GM12878 (cell line): ENCODE results near the gene GLT8D1. TPM values are rescaled to one million over a fixed set of nuclear protein-coding genes. Genes with fewer than 3 reads are reported as not detected.

Source experiments
- ATAC-seq: fragments of 200-7000 bp; cut with Tn5 transposase; 3 replicates; pipeline ENCODE4 v1.9.1; 2020; ENCODE audit warnings: mild to moderate bottlenecking, moderate library complexity
- BruUV-seq: library from RNA; stranded (reverse); fragments of 400-500 nt; replicated peaks from 2 replicates; lab custom pipeline; 2021; lab: Mats Ljungman, UMichigan
- CTCF ChIA-PET: fragments of 300-600 bp; sonication (Branson Sonifier 250); formaldehyde crosslinking; extraction: SDS; loops from one replicate; lab custom pipeline; 2021; ENCODE audit warnings: inconsistent platforms; lab: Yijun Ruan, JAX
- POLR2A ChIA-PET: fragments of 350-600 bp; formaldehyde crosslinking; extraction: SDS; loops from one replicate; lab custom pipeline; 2021; ENCODE audit warnings: inconsistent platforms; lab: Charles Lee
- RAD21 ChIA-PET: fragments of 300-600 bp; sonication (Branson Sonifier 250); formaldehyde crosslinking; loops from one replicate; lab custom pipeline; 2023; ENCODE audit warnings: antibody characterized with exemption; ENCODE audit not compliant: unreplicated experiment; lab: Charles Lee
- SMC1A ChIA-PET: fragments of 300-600 bp; sonication (Branson Sonifier 250); formaldehyde crosslinking; loops from one replicate; lab custom pipeline; 2023; ENCODE audit not compliant: unreplicated experiment, uncharacterized antibody; lab: Charles Lee
- DNase-seq: peaks from one replicate; pipeline ENCODE4 v3.0.0-alpha.2; 2011; ENCODE audit warnings: low read depth, low spot score
- FAIRE-seq: peaks from 3 replicates; lab custom pipeline; 2011; peaks lifted over from hg19 to GRCh38; lab: Jason Lieb, UNC
- H2AFZ ChIP-seq: 2 replicates; pipeline ENCODE4 v1.6.0; 2011; ENCODE audit warnings: low read depth, low read length, control low read depth; ENCODE audit not compliant: control insufficient read depth
- H3K27ac ChIP-seq: 2 replicates; pipeline ENCODE4 v1.5.1; 2011; ENCODE audit warnings: control low read depth; ENCODE audit not compliant: control insufficient read depth, insufficient read depth
- H3K27me3 ChIP-seq, 2 experiments: replicated peaks in 1 of 2; 2 replicates each; pipeline versions ENCODE4 v1.6.0 to v1.6.1; 2011; ENCODE audit warnings: low read length in 1 of 2; ENCODE audit not compliant: control insufficient read depth in 2 of 2, insufficient read depth in 2 of 2
- H3K36me3 ChIP-seq, 2 experiments: 2 replicates each; pipeline ENCODE4 v1.5.1; 2011; ENCODE audit warnings: low read length in 1 of 2; ENCODE audit not compliant: control insufficient read depth in 2 of 2, insufficient read depth in 2 of 2
- H3K4me1 ChIP-seq: 2 replicates; pipeline ENCODE4 v1.6.1; 2011; ENCODE audit warnings: mild to moderate bottlenecking, low read length, moderate library complexity, mixed read lengths; ENCODE audit not compliant: control insufficient read depth, insufficient read depth
- H3K4me2 ChIP-seq: 2 replicates; pipeline ENCODE4 v1.6.0; 2011; ENCODE audit warnings: control low read depth; ENCODE audit not compliant: control insufficient read depth, insufficient read depth
- H3K4me3 ChIP-seq: fragments of 200-600 bp; sonication (generic); 2 replicates; pipeline ENCODE4 v1.5.1; 2016
- H3K79me2 ChIP-seq: 2 replicates; pipeline ENCODE4 v1.6.0; 2011; ENCODE audit warnings: low read length; ENCODE audit not compliant: control insufficient read depth, insufficient read depth
- H3K9ac ChIP-seq: 2 replicates; pipeline ENCODE4 v1.8.0; 2011; ENCODE audit warnings: low read length, control low read depth, mixed read lengths; ENCODE audit not compliant: control insufficient read depth, insufficient read depth
- H3K9me3 ChIP-seq: replicated peaks from 3 replicates; pipeline ENCODE4 v1.5.1; 2011; ENCODE audit warnings: mild to moderate bottlenecking, low read length; ENCODE audit not compliant: control insufficient read depth, insufficient read depth
- H4K20me1 ChIP-seq: 2 replicates; pipeline ENCODE4 v1.6.0; 2011; ENCODE audit not compliant: control insufficient read depth, insufficient read depth
- CEBPZ ChIP-seq: fragments of 150-350 bp; IDR thresholded peaks from 2 replicates; pipeline ENCODE4 v1.6.1; 2016; ENCODE audit warnings: low read depth, low read length
- E4F1 ChIP-seq: fragments of 450-650 bp; IDR thresholded peaks from 2 replicates; pipeline ENCODE4 v1.6.1; 2018; ENCODE audit warnings: borderline replicate concordance, mild to moderate bottlenecking; ENCODE audit not compliant: partially characterized antibody
- HDAC2 ChIP-seq: fragments of 200-600 bp; sonication (generic); IDR thresholded peaks from 2 replicates; pipeline ENCODE4 v1.6.1; 2017
- POLR2AphosphoS5 ChIP-seq: IDR thresholded peaks from 2 replicates; pipeline ENCODE4 v1.6.1; 2011; ENCODE audit warnings: mild to moderate bottlenecking, low read length, inconsistent platforms
- WGBS: methylation state at CpG from one replicate; pipeline ENCODE4 v1.1.6; 2016; ENCODE audit warnings: low lambda C conversion rate; ENCODE audit not compliant: insufficient replicate concordance, insufficient coverage; ENCODE audit errors: missing lambda C conversion rate; 5-methylcytosine and 5-hydroxymethylcytosine counted together
- in situ Hi-C: fragments of 300-500 bp; cut with MboI; formaldehyde crosslinking; loops from 9 replicates; pipeline ENCODE4 v1.14.3; 2018; ENCODE audit warnings: mixed read lengths
- intact Hi-C: fragments of 100-400 bp; cut with micrococcal nuclease; formaldehyde crosslinking; loops from one replicate; pipeline ENCODE4 v1.14.2; 2022; ENCODE audit not compliant: unreplicated experiment
- polyA plus RNA-seq, 11 experiments: library from polyadenylated mRNA; depleted of rRNA in 4 of 11; unstranded in 6 of 11; stranded (reverse) in 5 of 11; fragments of >200 nt; fragmentation: Nextera tagmentation in 4 of 11; fragmentation: Illumina TruSeq in 1 of 11; extraction: Ambion mirVana in 4 of 11; extraction: Trizol in 1 of 11; gene quantifications; 1 replicate in 1 of 11; 2 replicates in 10 of 11; pipeline versions ENCODE4 v1.2.1 to v1.2.3, GENCODE V29; 2011 to 2016; ENCODE audit warnings: inconsistent platforms in 2 of 11, missing spikeins in 2 of 11, low read depth in 1 of 11
- total RNA-seq, 4 experiments: library from RNA; depleted of rRNA in 3 of 4; stranded (reverse); fragments of >200 nt in 3 of 4; fragmentation: Illumina TruSeq in 1 of 4; extraction: Trizol in 1 of 4; gene quantifications; 2 replicates each; pipeline versions ENCODE4 v1.2.1 to v1.2.3, GENCODE V29; 2013 to 2021

GLT8D1 gene
- total and polyA plus RNA-seq, 10 of the 15 experiments (the other 5 are each of a cell fraction or from before 2014, with no cell fraction given), result 25.3 to 73.4 (median 48.4) TPM

GRCh38 chr3:52731590-52731989, 26.0 kb upstream of the GLT8D1 start:
- H3K4me3 ChIP-seq, result no peak overlapping the region
- no peak overlapping the region for H3K4me2 ChIP-seq
- BruUV-seq, result no TSS peak
- no peak for ATAC-seq
- WGBS, result 95% methylated on average over 14 of the region's 14 CpGs
- no peak for FAIRE-seq
- POLR2A ChIA-PET, result no interaction called here
- H3K27ac ChIP-seq, result no peak overlapping the region
- RAD21 ChIA-PET, result no interaction called here
- H3K4me1 ChIP-seq, result no peaks in the 10 kb centered on the region
- no peaks in the 10 kb centered on the region for H4K20me1 ChIP-seq
- in situ Hi-C loops (no loop called here), intact Hi-C loops (no loop called here)
- peaks cover 0 to 8% of the 10 kb centered on the region in 2 experiments; a peak in 2 of 4 replicates for H3K36me3 ChIP-seq
- SMC1A ChIA-PET, result interaction anchor here (1.3 kb wide), 1 partner anchor 12 kb away, joined by 3 read pairs; no protein-coding TSS in a partner anchor
- H2AFZ ChIP-seq, result no peak overlapping the region
- CTCF ChIA-PET, result interaction anchor here (0.6 kb wide), 1 partner anchor 938 kb away, joined by 3 read pairs; no protein-coding TSS in a partner anchor
- H3K9me3 ChIP-seq, result peaks cover 18% of the 10 kb centered on the region
- no peaks in the 10 kb centered on the region for H3K79me2 ChIP-seq
- H3K27me3 ChIP-seq, result no peaks in the 10 kb centered on the region
- no peak for TF ChIP-seq HDAC2
- no peak for TF ChIP-seq POLR2AphosphoS5
- no peak for TF ChIP-seq E4F1
- no peak for TF ChIP-seq CEBPZ
- no peak for DNase-seq
- no peak overlapping the region for H3K9ac ChIP-seq
